GM21526 (cell line): ENCODE results near the gene CD300A.
"Not testable (repeated sequence)": the region's sequence is repeated elsewhere in the genome, so short reads cannot be mapped to it uniquely, and the experiment has no call there.

Experiments
- ATAC-seq: cut with Tn5 transposase; IDR thresholded peaks from one replicate; pipeline ENCODE4 v1.9.1; 2021; ENCODE audit warnings: moderate library complexity; ENCODE audit not compliant: unreplicated experiment, low FRiP score

Gene CD300A

GRCh38 chr17:74477411-74477810 is 11.0 kb downstream of the CD300A start:
- no peak for ATAC-seq

DNA sequence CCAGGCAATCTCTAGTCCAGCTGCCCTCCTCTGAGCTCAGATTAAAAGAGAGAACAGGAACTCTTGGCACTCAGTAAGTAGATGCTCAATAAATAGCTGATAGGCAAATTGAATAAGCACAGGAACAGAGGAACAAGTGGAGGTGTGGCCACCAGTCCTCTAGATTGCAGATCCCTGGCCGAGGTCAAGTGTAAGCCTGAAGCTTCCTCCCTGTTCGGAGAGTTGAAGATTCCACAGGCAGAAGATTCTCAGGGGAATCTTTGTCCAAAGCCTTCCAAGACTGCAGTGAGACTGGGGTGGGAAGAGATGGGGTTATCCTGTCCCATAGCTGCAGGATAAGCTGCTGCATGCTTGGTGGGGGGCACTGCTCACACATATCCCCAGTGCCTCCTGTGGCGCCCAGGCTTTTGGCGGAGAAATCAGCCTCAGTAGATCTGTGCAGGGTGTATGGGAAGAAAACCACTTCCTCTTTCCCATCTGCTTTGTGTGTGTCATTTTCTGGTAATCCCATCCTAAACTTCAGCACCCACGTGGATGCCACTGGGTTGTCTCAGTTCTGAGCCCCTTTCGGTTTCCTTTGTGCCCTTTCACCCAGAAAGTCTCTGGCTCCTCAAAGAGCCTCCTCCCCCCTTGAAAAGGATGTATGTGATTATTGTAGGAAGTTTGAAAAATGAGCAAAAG is 12.1 kb downstream of the CD300A start:
- no peak for ATAC-seq

- no peak for ATAC-seq
These were observed 13.9 kb downstream of the CD300A start for GRCh38 chr17:74480290-74480689.

DNA sequence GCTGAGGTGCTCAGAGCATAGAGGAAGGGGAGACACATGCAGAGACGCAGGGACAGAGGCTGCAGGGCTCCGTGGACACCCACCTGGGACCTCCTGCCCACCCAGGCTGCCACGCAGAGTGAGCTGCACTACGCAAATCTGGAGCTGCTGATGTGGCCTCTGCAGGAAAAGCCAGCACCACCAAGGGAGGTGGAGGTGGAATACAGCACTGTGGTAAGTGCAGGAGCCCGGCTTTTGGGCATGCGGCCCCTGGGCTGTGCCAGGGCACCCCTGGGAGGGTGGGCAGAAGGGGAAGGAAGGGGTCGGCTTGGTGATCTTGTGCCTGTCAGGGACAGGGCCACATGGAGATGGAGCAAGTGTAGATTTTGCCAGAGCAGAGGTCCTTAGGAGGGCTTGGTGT is 15.2 kb downstream of the CD300A start:
- ATAC-seq, result no peak

GRCh38 chr17:74484066-74484465 is 17.6 kb downstream of the CD300A start:
- no peak for ATAC-seq

- ATAC-seq, result no peak
These were observed 18.7 kb downstream of the CD300A start for GRCh38 chr17:74485022-74485743.

DNA sequence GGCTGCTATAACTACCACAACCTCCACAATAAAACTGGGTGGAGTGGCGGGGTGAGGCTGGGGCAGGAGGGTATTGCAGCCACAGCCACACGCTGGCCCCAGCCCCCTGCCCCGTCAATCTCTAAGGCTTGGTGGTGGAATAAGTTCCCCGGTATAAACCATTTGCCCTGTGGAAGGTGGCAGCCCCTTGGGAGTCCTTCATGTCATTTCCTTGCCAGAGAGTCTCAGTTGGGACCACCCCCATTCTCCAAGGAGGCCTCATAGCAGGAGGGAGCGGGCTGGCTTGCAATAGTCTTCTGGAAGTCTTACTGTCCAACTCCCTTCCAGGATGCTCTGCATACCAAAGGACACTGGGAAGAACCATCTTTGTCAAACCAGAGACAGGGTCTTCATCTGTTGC is 19.4 kb downstream of the CD300A start:
- ATAC-seq, result no peak

GRCh38 chr17:74488276-74488675 is 21.8 kb downstream of the CD300A start:
- ATAC-seq, result not testable (repeated sequence)

DNA sequence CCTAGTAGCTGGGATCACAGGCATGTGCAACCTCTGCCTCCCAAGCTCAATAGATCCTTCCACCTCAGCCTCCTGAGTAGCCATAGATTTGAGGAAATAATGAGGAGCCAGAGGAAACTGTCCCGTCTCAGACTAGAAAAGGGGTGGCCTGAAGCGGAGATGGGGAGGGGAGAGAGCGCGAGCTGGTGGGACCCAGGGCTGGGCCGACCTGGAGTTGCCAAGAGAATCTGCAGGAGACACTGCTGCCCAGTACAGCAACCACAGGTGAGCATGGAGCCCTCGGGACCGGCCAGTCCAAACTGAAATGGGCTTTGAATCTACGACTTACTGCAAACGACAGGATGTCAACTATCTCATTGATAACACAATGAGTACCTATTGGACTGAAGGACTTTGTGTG is 24.3 kb downstream of the CD300A start:
- ATAC-seq, result no peak

GRCh38 chr17:74491626-74492025 is 25.2 kb downstream of the CD300A start:
- no peak for ATAC-seq

- ATAC-seq, result no peak
These were observed 26.9 kb downstream of the CD300A start for GRCh38 chr17:74493331-74493833.

DNA sequence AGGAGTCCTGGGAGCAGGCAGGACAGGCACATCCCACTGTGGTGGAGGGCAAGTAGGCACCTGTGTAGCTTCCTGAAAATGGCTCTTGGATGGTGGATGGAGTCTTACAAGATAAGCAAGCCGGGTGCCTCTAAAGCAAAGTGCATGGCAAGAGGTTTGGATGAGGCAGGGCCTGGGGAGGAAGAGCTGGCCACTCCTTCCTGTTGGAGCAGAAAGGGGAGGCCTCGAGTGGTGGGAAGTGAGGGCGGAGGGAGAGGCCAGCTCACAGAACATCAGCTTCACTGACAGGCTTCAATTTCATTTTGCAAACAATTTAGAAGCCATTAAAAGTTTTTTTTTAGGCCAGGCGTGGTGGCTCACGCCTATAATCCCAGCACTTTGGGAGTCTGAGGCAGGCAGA is 31.0 kb downstream of the CD300A start:
- no peak for ATAC-seq

GRCh38 chr17:74499992-74500391 is 33.6 kb downstream of the CD300A start:
- ATAC-seq, result no peak

GRCh38 chr17:74502861-74503260 is 36.4 kb downstream of the CD300A start:
- no peak for ATAC-seq

DNA sequence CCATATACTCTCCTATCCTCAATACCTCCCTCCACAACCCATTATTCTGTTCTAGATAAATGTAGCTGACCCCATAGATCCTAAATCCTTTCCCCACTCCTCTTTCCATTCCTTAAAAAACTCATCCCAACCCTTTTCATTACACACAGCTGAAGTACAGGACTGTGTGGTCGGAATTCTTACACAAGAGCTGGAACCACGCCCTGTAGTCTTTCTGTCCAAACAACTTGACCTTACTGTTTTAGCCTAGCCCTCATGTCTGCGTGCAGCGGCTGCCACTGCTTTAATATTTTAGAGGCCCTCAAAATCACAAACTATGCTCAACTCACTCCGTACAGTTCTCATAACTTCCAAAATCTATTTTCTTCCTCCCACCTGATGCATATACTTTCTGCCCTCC is 37.5 kb downstream of the CD300A start:
- ATAC-seq, result not testable (repeated sequence)

- no peak for ATAC-seq
These were observed 41.7 kb downstream of the CD300A start for GRCh38 chr17:74508156-74508555.

GRCh38 chr17:74512036-74512435 is 45.6 kb downstream of the CD300A start:
- no peak for ATAC-seq

GRCh38 chr17:74512624-74513091 is 46.2 kb downstream of the CD300A start:
- ATAC-seq, result no peak

DNA sequence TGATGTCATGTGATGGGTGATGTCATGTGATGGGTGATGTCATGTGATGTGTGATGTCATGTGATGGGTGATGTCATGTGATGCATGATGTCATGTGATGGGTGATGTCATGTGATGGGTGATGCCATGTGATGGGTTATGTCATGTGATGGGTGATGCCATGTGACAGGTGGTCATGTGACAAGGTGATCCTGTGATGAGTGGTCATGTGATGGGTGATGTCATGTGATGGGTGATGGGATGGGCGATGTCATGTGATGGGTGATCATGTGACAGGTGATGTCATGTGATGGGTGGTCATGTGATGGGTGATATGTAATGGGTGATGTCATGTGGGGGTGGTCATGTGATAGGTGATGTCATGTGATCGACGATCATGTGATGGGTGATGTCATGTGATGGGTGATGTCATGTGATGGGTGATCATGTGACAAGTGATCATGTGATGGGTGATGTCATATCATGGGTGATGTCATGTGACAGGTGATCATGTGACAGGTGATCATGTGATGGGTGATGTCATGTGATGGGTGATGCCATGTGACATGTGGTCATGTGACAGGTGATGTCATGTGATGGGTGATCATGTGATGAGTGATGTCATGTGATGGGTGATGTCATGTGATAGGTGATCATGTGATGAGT is 47.7 kb downstream of the CD300A start:
- no peak for ATAC-seq

GRCh38 chr17:74514632-74515334 is 48.3 kb downstream of the CD300A start:
- no peak for ATAC-seq

GRCh38 chr17:74515941-74516340 is 49.5 kb downstream of the CD300A start:
- no peak for ATAC-seq
